ENCODE measurements around the gene C10orf90. TPM values are rescaled to one million over a fixed set of nuclear protein-coding genes. Genes with fewer than 3 reads are reported as not detected.

C10orf90 gene
- polyA plus RNA-seq, 3 donors, result not detected

DNA sequence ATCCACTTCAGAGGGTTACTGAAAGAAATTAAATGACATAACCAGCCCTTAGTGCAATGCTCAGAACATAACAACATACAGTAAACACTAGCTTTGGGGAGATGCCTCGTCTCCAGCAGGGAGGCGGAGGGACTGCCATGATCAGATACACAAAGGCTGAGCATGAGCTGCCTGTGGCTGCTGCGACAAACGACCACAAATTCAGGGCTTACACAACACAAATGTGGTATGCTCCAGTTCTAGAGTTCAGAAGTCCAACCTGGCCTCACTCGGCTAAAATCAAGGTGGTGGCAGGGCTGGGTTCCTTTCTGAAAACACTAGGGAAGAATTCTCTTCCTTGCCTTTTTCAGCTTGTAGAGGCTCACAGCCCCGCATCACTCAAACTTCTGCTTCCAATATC is 154.0 kb downstream of the C10orf90 start:
- no peaks in the 10 kb centered on the region for H3K27me3 ChIP-seq (ENCODE audit: control insufficient read depth in 2 of 2, insufficient read depth in 2 of 2, low read length in 2 of 2)
- H3K9ac ChIP-seq (ENCODE audit: insufficient read depth, low read length, poor library complexity, severe bottlenecking), result no peak overlapping the region
- intact Hi-C loops (cut with micrococcal nuclease), result no loop called here
- H3K27ac Mint-ChIP-seq, result no peak overlapping the region
- H3K36me3 ChIP-seq (replicated peaks in 1 of 2; ENCODE audit: control insufficient read depth in 1 of 2, insufficient read depth in 2 of 2, low read length in 2 of 2), result no peaks in the 10 kb centered on the region
- H3K36me3 Mint-ChIP-seq, result no peaks in the 10 kb centered on the region
- DNase-seq, result no peak
- no peaks in the 10 kb centered on the region for H3K79me2 ChIP-seq (ENCODE audit: insufficient read depth, low read length)
- H2AFZ ChIP-seq (ENCODE audit: insufficient read depth, low read depth, low read length, poor library complexity, severe bottlenecking), result no peak overlapping the region
- H3K4me3 ChIP-seq (replicated peaks in 1 of 3; ENCODE audit: low read depth in 2 of 3, low read length in 3 of 3), result no peak overlapping the region
- H3K4me1 ChIP-seq (ENCODE audit: control insufficient read depth in 1 of 2, insufficient read depth in 2 of 2, low read length in 2 of 2), result no peaks in the 10 kb centered on the region
- no peaks in the 10 kb centered on the region for H3K9me3 ChIP-seq (replicated peaks in 1 of 2; ENCODE audit: control insufficient read depth in 1 of 2, insufficient read depth in 1 of 2, low read length in 2 of 2)
- no peak overlapping the region for H3K27ac ChIP-seq (ENCODE audit: low read depth in 1 of 2, low read length in 2 of 2)
- H3K4me2 ChIP-seq (replicated peaks; ENCODE audit: extremely low read depth, low read length, poor library complexity, severe bottlenecking), result no peak overlapping the region
- H3K4me1 Mint-ChIP-seq, result no peaks in the 10 kb centered on the region
- H4K20me1 ChIP-seq (ENCODE audit: insufficient read depth, low read length), result no peaks in the 10 kb centered on the region
- 92% methylated on average over 2 of the region's 6 CpGs for WGBS (ENCODE audit: insufficient coverage)
- no peaks in the 10 kb centered on the region for H3K27me3 Mint-ChIP-seq (ENCODE audit: low read depth in 3 of 3)
- peaks cover 0 to 5% (median 2%) of the 10 kb centered on the region in 7 donors for H3K9me3 Mint-ChIP-seq
- H3K4me3 Mint-ChIP-seq, result no peak overlapping the region
- TF ChIP-seq, protein P1, sequence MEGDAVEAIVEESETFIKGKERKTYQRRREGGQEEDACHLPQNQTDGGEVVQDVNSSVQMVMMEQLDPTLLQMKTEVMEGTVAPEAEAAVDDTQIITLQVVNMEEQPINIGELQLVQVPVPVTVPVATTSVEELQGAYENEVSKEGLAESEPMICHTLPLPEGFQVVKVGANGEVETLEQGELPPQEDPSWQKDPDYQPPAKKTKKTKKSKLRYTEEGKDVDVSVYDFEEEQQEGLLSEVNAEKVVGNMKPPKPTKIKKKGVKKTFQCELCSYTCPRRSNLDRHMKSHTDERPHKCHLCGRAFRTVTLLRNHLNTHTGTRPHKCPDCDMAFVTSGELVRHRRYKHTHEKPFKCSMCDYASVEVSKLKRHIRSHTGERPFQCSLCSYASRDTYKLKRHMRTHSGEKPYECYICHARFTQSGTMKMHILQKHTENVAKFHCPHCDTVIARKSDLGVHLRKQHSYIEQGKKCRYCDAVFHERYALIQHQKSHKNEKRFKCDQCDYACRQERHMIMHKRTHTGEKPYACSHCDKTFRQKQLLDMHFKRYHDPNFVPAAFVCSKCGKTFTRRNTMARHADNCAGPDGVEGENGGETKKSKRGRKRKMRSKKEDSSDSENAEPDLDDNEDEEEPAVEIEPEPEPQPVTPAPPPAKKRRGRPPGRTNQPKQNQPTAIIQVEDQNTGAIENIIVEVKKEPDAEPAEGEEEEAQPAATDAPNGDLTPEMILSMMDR (IDR thresholded peaks at IDR 0.05), result no peak

DNA sequence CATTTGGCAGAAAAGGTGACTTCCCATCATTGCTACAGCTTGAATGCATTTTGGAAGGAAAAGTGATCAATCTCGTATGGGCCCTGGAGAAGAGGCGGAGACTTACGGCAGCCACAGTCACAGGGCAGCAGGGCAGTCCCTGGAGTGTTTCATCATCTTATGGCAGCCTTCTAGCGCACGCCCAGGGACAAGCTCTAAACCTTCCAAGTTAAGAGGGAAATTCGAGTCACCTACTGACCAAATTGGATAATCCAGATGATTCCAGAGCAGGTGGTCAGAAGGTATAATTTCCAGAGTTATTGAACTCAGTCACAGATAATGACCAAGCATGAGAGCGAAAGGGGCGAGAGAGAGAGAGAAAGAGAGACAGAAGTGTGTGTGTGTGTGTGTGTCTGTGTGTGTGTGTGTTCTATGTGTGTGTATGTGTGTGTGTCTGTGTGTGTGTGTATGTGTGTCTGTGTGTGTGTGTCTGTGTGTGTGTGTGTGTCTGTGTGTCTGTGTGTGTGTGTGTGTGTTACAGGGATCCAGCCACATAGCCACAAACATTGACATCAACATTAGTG is 158.5 kb downstream of the C10orf90 start:
- no peaks in the 10 kb centered on the region for H3K79me2 ChIP-seq (ENCODE audit: insufficient read depth, low read length)
- H3K27ac ChIP-seq (ENCODE audit: low read depth in 1 of 2, low read length in 2 of 2), result no peak overlapping the region
- intact Hi-C loops (cut with micrococcal nuclease), result no loop called here
- H3K4me2 ChIP-seq (replicated peaks; ENCODE audit: extremely low read depth, low read length, poor library complexity, severe bottlenecking), result no peak overlapping the region
- Mint-ChIP-seq H3K9me3 (peaks cover 0 to 2% (median 0%) of the 10 kb centered on the region in 7 donors), H3K4me3 (no peak overlapping the region), H3K36me3 (no peaks in the 10 kb centered on the region), H3K27ac (no peak overlapping the region), H3K27me3 (ENCODE audit: low read depth in 3 of 3) (peaks cover 0 to 2% (median 1%) of the 10 kb centered on the region in 3 donors), H3K4me1 (no peaks in the 10 kb centered on the region)
- H3K27me3 ChIP-seq (ENCODE audit: control insufficient read depth in 2 of 2, insufficient read depth in 2 of 2, low read length in 2 of 2), result no peaks in the 10 kb centered on the region
- H3K9me3 ChIP-seq (replicated peaks in 1 of 2; ENCODE audit: control insufficient read depth in 1 of 2, insufficient read depth in 1 of 2, low read length in 2 of 2), result no peaks in the 10 kb centered on the region
- H3K4me1 ChIP-seq (ENCODE audit: control insufficient read depth in 1 of 2, insufficient read depth in 2 of 2, low read length in 2 of 2), result no peaks in the 10 kb centered on the region
- no peaks in the 10 kb centered on the region for H4K20me1 ChIP-seq (ENCODE audit: insufficient read depth, low read length)
- H3K4me3 ChIP-seq (replicated peaks in 1 of 3; ENCODE audit: low read depth in 2 of 3, low read length in 3 of 3), result no peak overlapping the region
- no peak overlapping the region for H2AFZ ChIP-seq (ENCODE audit: insufficient read depth, low read depth, low read length, poor library complexity, severe bottlenecking)
- H3K9ac ChIP-seq (ENCODE audit: insufficient read depth, low read length, poor library complexity, severe bottlenecking), result no peak overlapping the region
- no peak for DNase-seq
- WGBS (ENCODE audit: insufficient coverage), result 87% methylated on average over 8 of the region's 8 CpGs
- TF ChIP-seq, protein P1 (IDR thresholded peaks at IDR 0.05), result no peak
- H3K36me3 ChIP-seq (replicated peaks in 1 of 2; ENCODE audit: control insufficient read depth in 1 of 2, insufficient read depth in 2 of 2, low read length in 2 of 2), result no peaks in the 10 kb centered on the region
